HG03095 (cell line): ENCODE measurements around the gene SRP68.

Source experiments
- ATAC-seq: cut with Tn5 transposase; IDR thresholded peaks from one replicate; pipeline ENCODE4 v1.9.1; 2021; ENCODE audit warnings: moderate library complexity; ENCODE audit not compliant: unreplicated experiment

SRP68 gene

GRCh38 chr17:76019833-76020467 lies 52.4 kb downstream of the SRP68 start:
- no peak for ATAC-seq

- ATAC-seq: no peak
Observed at GRCh38 chr17:76018801-76019200, 53.5 kb downstream of the SRP68 start.

GRCh38 chr17:76018340-76018680 lies 54.0 kb downstream of the SRP68 start:
- no peak for ATAC-seq

GRCh38 chr17:76017481-76018339 lies 54.6 kb downstream of the SRP68 start:
- ATAC-seq: no peak

GRCh38 chr17:76014925-76015261 lies 57.4 kb downstream of the SRP68 start:
- ATAC-seq: no peak

GRCh38 chr17:76014100-76014924 lies 58.0 kb downstream of the SRP68 start:
- no peak for ATAC-seq

- ATAC-seq: no peak
Observed at GRCh38 chr17:76013377-76013932, 58.9 kb downstream of the SRP68 start.

GRCh38 chr17:76011951-76012350 lies 60.4 kb downstream of the SRP68 start:
- ATAC-seq: no peak

- ATAC-seq: no peak
Observed at GRCh38 chr17:76009969-76010661, 62.2 kb downstream of the SRP68 start.

- no peak for ATAC-seq
Observed at GRCh38 chr17:76009447-76009846, 62.9 kb downstream of the SRP68 start.

- no peak for ATAC-seq
Observed at GRCh38 chr17:76008630-76009425, 63.5 kb downstream of the SRP68 start.

- ATAC-seq: no peak
Observed at GRCh38 chr17:76008208-76008607, 64.1 kb downstream of the SRP68 start.

- ATAC-seq: no peak
Observed at GRCh38 chr17:76007850-76008165, 64.5 kb downstream of the SRP68 start.

- ATAC-seq: no peak
Observed at GRCh38 chr17:76007131-76007849, 65.0 kb downstream of the SRP68 start.

GRCh38 chr17:76005263-76006149 lies 66.8 kb downstream of the SRP68 start:
- ATAC-seq: no peak

GRCh38 chr17:76004750-76005262 lies 67.5 kb downstream of the SRP68 start:
- ATAC-seq: no peak

- no peak for ATAC-seq
Observed at GRCh38 chr17:76003915-76004314, 68.4 kb downstream of the SRP68 start.

- ATAC-seq: no peak
Observed at GRCh38 chr17:76002100-76002499, 70.2 kb downstream of the SRP68 start.
